GM12891 (cell line): ENCODE measurements around the gene RASGRF1.

Experiments
- POLR2A ChIP-seq: IDR thresholded peaks from 2 replicates; pipeline ENCODE4 v1.6.1; 2011; ENCODE audit warnings: low read depth, low read length, control low read depth
- POLR2AphosphoS5 ChIP-seq: IDR thresholded peaks from 2 replicates; pipeline ENCODE4 v1.6.1; 2011; ENCODE audit warnings: low read depth, low read length, control low read depth
- TAF1 ChIP-seq: IDR thresholded peaks from 2 replicates; pipeline ENCODE4 v1.6.1; 2011; ENCODE audit warnings: low read depth, low read length, control low read depth

DNA sequence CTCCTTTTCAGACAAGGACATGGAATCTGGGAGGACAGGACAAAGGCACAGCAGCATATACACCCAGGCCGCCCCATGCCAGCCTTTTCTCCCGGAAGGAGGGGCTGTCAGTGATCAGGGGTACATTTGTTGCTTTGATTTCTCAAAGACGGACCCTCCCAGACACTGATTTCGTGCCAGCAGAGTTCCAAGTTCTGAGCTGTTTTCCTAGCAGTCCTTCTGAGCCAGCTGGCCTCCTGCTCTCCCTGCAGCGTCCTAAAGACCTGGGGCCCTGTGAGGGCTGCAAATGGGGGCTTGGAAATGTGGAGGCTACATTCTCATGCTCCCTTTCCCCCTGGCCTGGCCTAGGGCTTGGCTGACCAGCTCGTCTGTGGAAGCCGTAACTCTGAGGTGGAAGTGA, 168.1 kb downstream of the RASGRF1 start:
- TF ChIP-seq POLR2AphosphoS5 (no peak), TAF1 (no peak), POLR2A (no peak)
